ENCODE results near the gene CHRDL1. TPM values are rescaled to one million over a fixed set of nuclear protein-coding genes. Genes with fewer than 3 reads are reported as not detected.

CHRDL1 gene
- total and polyA plus RNA-seq, 2 donors (not counting 1 experiment from before 2014, with no cell fraction given), result 4.5 to 10.1 TPM

- Histone ChIP-seq H4K20me1 (ENCODE audit: control insufficient read depth, extremely low read depth, insufficient read depth, low read length) (no peaks in the 10 kb centered on the region), H3K4me3 (replicated peaks in 1 of 4; ENCODE audit: control extremely low read depth in 1 of 4, insufficient read depth in 1 of 4, low read depth in 3 of 4, low read length in 4 of 4) (no peak overlapping the region), H3K4me1 (ENCODE audit: control insufficient read depth, extremely low read depth, insufficient read depth, low read length) (no peaks in the 10 kb centered on the region), H3K4me2 (ENCODE audit: extremely low read depth, insufficient read depth, low read length) (no peak overlapping the region), H3K36me3 (ENCODE audit: control insufficient read depth, insufficient read depth, low read length) (no peaks in the 10 kb centered on the region), H3K9me3 (ENCODE audit: control insufficient read depth, insufficient read depth, low read depth, low read length) (no peaks in the 10 kb centered on the region), H3K27ac (ENCODE audit: insufficient read depth, low read length) (no peak overlapping the region), H3K27me3 (ENCODE audit: control insufficient read depth, insufficient read depth, low read length) (peaks cover 2% of the 10 kb centered on the region), H3K9ac (ENCODE audit: insufficient read depth, low read length) (no peak overlapping the region), H3K79me2 (ENCODE audit: control insufficient read depth, insufficient read depth, low read length) (no peaks in the 10 kb centered on the region), H2AFZ (ENCODE audit: low read length) (no peak overlapping the region)
- no peak for DNase-seq (ENCODE audit: low read depth in 2 of 2)
- no peak for TF ChIP-seq EZH2 (IDR thresholded peaks at IDR 0.05; ENCODE audit: low read length, missing control alignments)
- TF ChIP-seq CTCF (conservative IDR thresholded peaks at IDR 0.05 in 1 of 2, IDR thresholded peaks at IDR 0.05 in 1 of 2; ENCODE audit: low read depth in 1 of 2, low read length in 2 of 2), result no peak
These were observed 82.0 kb downstream of the CHRDL1 start for GRCh38 chrX:110713666-110714065.

- no peak overlapping the region for H3K4me2 ChIP-seq (ENCODE audit: extremely low read depth, insufficient read depth, low read length)
- H3K9me3 ChIP-seq (ENCODE audit: control insufficient read depth, insufficient read depth, low read depth, low read length), result no peaks in the 10 kb centered on the region
- H2AFZ ChIP-seq (ENCODE audit: low read length), result no peak overlapping the region
- H3K4me3 ChIP-seq (replicated peaks in 1 of 4; ENCODE audit: control extremely low read depth in 1 of 4, insufficient read depth in 1 of 4, low read depth in 3 of 4, low read length in 4 of 4), result no peak overlapping the region
- TF ChIP-seq EZH2 (IDR thresholded peaks at IDR 0.05; ENCODE audit: low read length, missing control alignments) (no peak), CTCF (conservative IDR thresholded peaks at IDR 0.05 in 1 of 2, IDR thresholded peaks at IDR 0.05 in 1 of 2; ENCODE audit: low read depth in 1 of 2, low read length in 2 of 2) (no peak)
- H4K20me1 ChIP-seq (ENCODE audit: control insufficient read depth, extremely low read depth, insufficient read depth, low read length), result no peaks in the 10 kb centered on the region
- no peak overlapping the region for H3K27ac ChIP-seq (ENCODE audit: insufficient read depth, low read length)
- no peak overlapping the region for H3K9ac ChIP-seq (ENCODE audit: insufficient read depth, low read length)
- no peaks in the 10 kb centered on the region for H3K27me3 ChIP-seq (ENCODE audit: control insufficient read depth, insufficient read depth, low read length)
- no peaks in the 10 kb centered on the region for H3K4me1 ChIP-seq (ENCODE audit: control insufficient read depth, extremely low read depth, insufficient read depth, low read length)
- no peak for DNase-seq (ENCODE audit: low read depth in 2 of 2)
- H3K79me2 ChIP-seq (ENCODE audit: control insufficient read depth, insufficient read depth, low read length), result no peaks in the 10 kb centered on the region
- H3K36me3 ChIP-seq (ENCODE audit: control insufficient read depth, insufficient read depth, low read length), result no peaks in the 10 kb centered on the region
These were observed 89.2 kb downstream of the CHRDL1 start for GRCh38 chrX:110706446-110706845.

- Histone ChIP-seq H3K4me1 (ENCODE audit: control insufficient read depth, extremely low read depth, insufficient read depth, low read length) (no peaks in the 10 kb centered on the region), H3K9ac (ENCODE audit: insufficient read depth, low read length) (no peak overlapping the region), H3K4me3 (replicated peaks in 1 of 4; ENCODE audit: control extremely low read depth in 1 of 4, insufficient read depth in 1 of 4, low read depth in 3 of 4, low read length in 4 of 4) (no peak overlapping the region), H3K9me3 (ENCODE audit: control insufficient read depth, insufficient read depth, low read depth, low read length) (no peaks in the 10 kb centered on the region), H2AFZ (ENCODE audit: low read length) (no peak overlapping the region), H3K36me3 (ENCODE audit: control insufficient read depth, insufficient read depth, low read length) (no peaks in the 10 kb centered on the region), H3K27ac (ENCODE audit: insufficient read depth, low read length) (no peak overlapping the region), H3K27me3 (ENCODE audit: control insufficient read depth, insufficient read depth, low read length) (no peaks in the 10 kb centered on the region), H4K20me1 (ENCODE audit: control insufficient read depth, extremely low read depth, insufficient read depth, low read length) (no peaks in the 10 kb centered on the region), H3K79me2 (ENCODE audit: control insufficient read depth, insufficient read depth, low read length) (no peaks in the 10 kb centered on the region), H3K4me2 (ENCODE audit: extremely low read depth, insufficient read depth, low read length) (no peak overlapping the region)
- TF ChIP-seq CTCF (conservative IDR thresholded peaks at IDR 0.05 in 1 of 2, IDR thresholded peaks at IDR 0.05 in 1 of 2; ENCODE audit: low read depth in 1 of 2, low read length in 2 of 2) (no peak), EZH2 (IDR thresholded peaks at IDR 0.05; ENCODE audit: low read length, missing control alignments) (no peak)
- DNase-seq (ENCODE audit: low read depth in 2 of 2), result no peak
These were observed 92.0 kb downstream of the CHRDL1 start for GRCh38 chrX:110703641-110704040.
